NCI-H526 treated with DMSO at 0.1 percent for 48 hours (cell line): ENCODE measurements around the gene RANBP3.
"Not testable (repeated sequence)": the region's sequence is repeated elsewhere in the genome, so short reads cannot be mapped to it uniquely, and the experiment has no call there.

Experiments
- DNase-seq: peaks from one replicate; lab custom pipeline; 2025; lab: John Stamatoyannopoulos, UW

Gene RANBP3, protein sequence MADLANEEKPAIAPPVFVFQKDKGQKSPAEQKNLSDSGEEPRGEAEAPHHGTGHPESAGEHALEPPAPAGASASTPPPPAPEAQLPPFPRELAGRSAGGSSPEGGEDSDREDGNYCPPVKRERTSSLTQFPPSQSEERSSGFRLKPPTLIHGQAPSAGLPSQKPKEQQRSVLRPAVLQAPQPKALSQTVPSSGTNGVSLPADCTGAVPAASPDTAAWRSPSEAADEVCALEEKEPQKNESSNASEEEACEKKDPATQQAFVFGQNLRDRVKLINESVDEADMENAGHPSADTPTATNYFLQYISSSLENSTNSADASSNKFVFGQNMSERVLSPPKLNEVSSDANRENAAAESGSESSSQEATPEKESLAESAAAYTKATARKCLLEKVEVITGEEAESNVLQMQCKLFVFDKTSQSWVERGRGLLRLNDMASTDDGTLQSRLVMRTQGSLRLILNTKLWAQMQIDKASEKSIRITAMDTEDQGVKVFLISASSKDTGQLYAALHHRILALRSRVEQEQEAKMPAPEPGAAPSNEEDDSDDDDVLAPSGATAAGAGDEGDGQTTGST

DNA sequence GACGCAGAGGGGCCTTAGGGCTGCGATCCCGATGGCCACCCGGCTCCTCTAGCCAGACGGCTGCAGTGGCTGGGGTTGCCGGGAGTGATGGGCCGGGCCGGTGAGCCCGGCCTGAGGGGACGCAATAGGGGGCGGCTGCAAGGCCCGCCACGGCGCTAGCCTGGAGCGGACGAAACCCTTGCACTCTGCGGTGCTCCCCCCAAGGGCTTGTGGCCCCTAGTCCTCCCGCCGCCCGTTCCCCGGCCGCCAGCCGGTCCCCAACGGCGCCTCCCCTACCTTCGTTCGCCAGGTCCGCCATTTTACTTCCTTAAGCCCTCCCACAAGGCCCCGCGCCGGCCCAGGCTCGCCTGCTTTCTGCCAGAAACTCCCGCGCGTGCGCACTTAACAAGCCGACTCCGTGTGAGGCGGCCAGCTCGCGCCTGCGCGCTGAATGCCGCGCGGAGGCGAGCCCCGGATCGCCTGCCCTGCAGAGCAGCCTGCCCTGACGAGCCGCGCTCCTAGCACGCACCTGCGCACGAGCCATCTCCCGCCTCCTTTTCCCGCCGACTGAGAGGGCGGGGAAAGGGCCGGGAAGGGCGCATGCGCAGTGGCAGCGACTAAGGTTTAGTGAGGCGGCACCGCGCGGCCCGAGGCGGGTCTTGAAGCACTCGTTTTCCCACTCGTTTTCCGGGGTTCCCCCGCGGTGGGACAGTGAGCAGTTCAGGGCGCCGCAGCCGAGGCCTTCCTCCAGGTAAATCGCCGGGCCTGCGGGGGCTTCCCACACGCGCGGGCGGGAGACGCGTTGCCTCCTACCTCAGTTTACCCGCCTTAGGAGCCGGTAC lies at the start of gene RANBP3:
RANBP3 (minus strand) TSS at position 356 of the 821 bp plus-strand sequence; CDS start at position 298, 58 bp downstream.
- peak; percentile 91 for DNase-seq

DNA sequence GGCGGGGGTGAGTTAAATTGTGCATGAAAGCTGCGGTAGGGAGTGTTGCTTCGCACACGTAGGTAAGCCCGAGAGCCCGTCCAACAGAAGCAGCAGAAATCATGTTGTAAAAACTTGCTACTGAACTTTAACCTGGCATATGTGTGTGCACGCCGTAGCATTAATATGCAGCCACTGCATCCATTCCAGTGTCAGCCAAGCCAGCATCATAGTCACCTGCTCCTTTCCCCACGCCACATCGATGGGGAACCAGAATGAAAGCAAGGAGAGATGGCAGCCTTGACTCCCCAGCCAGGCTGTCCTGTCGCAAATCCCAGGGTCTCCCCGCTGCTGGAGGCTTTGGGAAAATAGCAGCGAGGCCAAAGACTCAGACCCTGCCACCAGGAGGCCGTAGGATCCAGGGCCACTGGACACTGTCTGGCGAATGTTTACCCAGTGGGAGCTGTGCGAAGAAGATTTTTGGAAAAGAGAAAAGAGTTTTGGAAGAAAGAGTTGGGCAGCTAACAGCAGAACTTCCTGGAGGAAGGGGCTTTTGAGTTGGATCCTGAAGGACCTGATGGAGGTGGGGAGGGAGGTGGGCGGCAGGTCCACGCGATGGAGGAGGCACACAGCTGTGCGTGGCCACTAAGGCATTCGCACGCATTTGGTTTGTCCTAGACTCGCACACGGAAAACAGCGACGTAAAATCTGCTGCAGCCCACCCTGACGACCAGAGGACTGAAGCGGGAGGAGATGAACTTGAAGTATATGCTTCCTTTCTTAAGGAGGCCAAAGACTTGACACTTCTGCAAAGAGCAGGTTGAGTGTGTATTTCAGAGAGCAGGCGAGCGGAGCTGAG lies 48.7 kb upstream of the RANBP3 start:
- no peak for DNase-seq

DNA sequence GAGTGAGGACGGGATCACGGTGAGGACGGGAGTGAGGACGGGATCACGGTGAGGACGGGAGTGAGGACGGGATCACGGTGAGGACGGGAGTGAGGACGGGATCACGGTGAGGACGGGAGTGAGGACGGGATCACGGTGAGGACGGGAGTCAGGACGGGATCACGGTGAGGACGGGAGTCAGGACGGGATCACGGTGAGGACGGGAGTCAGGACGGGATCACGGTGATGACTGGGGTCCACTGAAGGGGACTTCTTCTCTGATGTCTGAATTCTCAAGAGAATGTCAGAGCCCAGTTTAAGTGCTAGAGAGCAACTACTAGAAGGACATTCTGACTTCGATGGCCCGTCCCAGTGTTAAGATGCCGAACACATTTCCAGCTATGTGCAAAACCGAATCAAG lies 46.8 kb upstream of the RANBP3 start:
- DNase-seq: not testable (repeated sequence)

DNA sequence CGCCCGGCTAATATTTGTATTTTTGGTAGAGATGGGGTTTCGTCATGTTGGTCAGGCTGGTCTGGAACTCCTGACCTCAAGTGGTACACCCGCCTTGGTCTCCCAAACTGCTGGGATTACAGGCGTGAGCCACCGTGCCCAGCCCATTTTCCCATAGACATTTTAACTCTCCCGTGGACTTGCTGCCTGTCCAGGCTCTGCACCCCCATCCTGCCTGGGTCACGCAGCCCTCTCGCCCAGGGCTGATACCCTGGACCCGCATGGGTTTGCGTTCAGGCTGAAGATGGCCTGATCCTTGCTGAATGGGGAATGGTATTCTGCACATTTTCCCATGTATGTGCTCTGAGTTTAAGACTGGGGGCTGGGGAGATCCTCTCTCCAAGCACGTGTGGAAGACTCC lies 46.0 kb upstream of the RANBP3 start:
- DNase-seq: no peak

DNA sequence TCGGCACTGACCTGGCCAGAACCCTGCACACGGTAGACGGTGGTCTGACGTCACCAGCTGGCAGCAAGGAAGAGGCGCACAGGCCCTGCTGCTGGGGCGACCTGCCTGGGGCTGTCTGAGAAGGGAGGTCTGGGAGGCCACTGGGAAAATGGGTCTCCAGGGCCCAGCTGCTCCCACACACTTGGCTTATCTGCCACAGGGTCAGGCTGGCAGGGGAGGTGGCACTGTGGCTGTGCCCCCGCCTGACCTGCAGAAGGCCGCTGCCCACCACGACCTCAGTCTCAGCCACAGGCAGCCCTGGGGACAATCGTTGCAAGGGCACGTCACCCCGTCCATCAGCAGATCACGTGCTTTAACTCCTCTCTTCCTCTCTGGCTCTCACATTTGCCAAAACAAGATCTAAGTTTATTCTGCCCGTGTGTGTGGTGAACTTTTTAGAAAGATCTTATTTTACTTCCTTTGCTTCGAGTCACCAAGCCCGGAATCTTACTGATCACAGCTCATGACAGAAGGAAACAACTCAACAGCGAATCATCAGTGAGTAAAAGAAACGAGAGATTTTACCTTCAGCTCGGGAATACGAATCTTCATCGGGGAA lies 45.2 kb upstream of the RANBP3 start:
- no peak for DNase-seq

DNA sequence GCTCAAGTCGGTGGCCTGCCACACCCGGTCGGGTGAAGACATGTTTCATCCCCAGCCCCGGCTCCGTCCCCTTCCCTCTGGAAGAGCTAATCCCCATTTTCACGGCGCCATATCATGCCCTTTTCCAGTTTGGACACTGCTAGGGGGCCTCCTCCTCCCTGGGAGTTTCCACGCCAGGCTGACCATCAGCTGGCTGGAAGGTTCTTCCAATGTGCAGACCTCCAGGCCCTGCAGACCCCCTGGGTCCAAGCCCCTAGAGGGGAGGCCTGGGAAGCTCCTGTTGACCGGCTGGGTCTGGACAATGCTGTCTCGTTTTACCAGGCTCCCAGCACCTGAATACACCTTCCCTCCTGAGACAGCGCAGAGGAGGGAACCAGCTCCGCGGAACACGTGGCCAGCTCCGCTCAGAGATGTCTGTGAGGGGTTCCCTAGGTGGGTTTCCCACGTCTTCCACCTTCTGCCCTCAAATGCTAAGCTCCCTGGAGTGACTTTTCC lies 44.7 kb upstream of the RANBP3 start:
- no peak for DNase-seq

DNA sequence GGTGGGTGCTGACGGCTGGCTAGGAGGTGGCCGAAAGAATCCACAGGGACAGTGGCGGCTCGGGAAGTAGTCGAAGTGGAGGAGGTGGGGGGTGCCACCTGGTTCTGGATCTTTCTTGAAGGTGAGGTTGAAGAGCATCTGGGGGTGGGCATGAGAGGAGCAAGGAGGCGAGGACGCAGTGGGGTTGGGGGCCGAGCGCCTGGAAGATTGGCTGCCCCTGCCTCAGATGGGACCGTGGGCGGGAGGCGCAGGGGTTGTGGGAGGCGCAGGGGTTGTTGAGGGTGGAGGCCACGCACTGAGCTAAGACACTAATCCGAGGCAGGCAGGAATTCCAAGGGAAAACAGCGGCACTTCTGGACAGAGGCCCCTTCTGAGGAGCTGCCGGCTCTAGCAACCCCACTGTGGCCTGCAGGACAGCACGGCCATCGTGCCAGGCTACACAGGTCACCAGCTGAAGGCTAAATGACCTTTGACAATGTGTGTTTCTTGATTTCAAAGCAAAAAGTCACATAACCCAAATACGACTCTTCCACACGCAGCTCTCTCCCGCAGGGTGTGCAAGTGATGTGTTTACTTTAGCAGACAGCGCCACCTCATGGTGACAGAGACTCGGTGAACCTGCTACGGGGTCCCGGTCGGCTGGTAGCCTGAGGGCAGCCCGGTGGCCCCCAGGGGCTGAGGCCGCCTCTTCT lies 44.1 kb upstream of the RANBP3 start:
- peak; percentile 51 for DNase-seq

DNA sequence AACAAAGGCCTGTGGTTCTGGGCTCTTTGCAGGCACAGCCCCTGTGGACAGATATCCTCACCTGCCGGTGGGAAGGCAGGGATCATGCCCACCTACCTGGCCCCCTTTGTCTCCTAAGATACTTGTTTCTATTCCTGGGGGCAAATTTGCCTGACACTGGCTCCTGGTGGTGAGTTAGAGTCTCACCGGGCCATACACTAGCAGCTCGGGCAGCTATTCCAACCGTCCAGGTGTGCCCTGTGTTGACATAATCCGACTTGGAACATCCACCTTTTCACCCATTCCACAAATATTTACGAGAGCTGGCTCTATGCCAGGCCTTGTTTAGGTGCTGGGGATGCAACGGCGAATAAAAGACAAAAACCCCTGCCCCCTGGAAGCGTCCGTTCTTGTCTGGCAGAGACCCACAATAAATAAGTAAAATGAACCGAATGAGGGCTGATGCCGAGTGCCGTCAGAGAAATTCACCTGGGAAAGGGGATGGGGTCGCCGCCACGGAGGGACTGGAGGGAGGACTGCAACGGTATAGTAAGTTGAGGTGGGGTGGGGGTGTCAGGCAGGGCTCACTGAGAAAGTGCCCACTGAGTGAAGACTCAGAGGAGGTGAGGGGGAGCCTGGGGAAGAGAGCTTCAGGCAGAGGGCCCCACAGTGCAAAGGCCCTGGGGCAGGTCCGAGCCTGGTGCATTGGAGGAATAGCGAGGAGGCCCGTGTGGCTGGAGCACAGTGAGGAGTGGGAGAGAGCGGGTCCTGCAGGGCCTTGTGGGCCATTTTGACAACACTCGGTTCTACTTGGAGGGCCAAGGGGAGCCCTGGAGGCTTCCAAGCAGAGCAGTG lies 43.2 kb upstream of the RANBP3 start:
- DNase-seq: peak; percentile 44

DNA sequence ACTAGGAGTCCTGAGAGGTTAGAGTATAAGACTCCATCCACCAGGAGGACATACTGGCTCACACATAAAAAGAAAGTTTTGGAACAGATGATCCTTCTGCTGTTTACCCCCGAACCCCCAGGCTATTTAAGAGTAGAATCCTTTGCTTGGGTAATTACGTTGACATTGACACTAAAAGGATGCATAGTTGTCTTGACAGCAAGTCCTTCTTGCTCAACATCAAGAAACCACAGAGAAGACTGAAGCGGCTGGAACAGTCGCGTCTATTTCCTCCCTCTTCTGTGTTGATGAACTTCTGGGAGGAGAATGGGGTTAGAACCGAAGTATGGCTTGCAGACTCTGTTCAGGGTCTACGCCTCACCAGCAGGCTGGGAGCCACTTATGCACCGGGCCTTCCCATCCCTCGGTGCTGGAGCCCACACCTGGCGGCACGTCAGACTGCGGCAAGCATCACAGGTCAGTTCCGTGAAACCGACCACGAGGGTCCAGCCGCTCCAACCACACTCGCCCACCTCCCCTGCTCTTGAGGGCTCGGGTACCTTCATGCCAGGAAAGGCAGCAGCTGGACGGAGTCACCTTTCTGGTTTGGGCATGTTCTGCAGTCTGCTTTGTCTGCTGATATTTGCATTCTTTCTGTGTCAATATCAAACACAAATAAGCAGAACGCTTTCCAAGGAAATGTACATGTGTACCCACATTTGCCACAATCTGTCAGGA lies 42.4 kb upstream of the RANBP3 start:
- peak; percentile 52 for DNase-seq

DNA sequence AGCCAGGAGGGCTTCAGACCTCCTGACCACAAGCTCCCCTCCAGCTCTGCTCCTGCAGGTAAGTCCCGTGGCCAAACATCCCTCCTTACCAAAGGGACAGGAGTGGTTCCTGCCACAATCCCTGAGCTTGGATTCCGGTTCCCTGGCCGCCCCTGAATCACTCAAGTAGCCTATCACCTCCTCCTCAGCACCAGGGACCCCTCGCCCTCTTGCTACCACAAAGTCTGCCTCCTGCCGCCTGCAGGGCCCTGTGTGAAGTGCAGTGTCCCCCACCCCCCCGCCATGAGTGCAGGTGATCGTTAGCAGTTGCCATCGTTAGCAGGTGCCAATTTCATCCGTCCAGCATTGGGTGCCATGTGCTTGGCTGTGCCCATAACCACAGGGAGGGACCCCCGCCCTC lies 40.8 kb upstream of the RANBP3 start:
- no peak for DNase-seq

DNA sequence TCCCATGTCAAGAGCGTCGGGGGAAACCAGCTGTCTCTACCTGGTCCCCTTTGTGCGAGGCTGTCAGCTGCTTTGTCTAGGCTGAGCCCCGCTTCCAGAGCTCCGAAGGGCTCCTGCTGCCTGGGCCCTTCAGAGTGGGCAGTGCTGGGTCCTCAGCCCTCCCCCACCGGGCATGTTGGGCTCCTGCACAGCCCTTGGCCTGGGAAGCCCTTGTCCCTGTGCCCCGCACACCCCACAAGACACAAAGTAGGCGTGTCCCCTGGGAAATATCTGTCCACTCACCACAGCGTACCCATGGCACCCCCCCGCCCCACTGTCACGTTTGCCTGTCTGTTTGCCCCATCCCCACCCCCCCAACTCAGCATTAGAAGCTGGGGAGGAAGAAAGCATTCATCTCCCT lies 39.6 kb upstream of the RANBP3 start:
- no peak for DNase-seq

DNA sequence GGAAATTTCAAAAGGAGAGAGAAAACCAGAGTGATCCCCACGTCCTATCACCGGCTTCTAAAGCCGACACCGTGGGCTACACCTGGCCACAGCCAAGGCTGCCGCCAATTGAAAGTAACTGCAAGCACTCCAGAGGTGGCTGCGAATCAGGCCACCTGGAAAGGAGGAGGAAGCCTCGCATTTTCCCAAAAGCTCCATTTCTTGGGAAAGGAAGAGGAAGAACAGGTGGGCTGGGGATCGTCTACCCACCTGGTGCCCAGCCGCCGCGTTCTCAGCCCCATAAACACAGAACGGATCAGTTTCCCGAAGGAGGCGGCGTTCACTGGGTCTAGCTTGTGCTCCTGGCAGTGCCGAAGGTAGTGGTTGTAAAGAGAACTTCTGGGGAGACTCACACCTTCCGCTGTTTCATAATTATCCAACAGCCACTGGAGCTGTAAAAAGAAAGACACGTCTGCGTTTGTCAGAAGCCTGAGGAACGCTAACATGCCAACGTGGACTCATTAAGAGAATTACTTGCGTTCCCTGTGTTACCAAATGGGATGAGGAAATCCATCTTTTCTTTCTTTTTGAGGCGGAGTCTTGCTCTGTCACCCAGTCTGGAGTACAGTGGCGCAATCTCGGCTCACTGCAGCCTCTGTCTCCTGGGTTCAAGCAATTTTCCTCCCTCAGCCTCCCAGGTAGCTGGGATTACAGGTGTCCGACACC lies 38.1 kb upstream of the RANBP3 start:
- no peak for DNase-seq

DNA sequence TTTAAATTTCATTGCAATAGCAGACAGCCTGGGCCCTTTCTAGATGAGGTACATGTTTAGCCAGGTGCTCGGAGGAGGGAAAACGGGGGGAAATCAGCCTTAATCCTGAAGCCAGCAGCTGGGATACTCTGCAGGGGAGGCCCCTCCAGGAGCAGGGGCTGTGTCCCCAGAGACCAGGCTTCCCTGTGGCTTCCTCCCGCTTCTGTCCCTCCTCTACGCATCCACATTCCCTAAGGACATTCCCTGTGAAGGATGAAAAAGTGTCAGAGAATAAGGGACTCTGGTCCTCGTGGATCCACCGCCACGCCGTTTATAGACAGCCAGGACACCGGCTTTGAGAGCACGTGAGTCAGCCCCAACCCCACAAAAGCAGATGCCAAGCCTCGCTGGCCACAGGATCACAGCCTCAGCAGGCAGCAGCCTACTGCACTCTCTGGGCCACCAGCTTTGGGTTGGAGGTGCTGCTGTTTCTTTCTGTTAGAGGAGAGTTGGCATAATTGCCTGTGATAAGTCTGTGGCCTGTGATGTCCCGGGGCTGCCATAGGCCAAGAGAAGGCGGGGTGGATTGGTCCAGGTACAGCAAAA lies 36.7 kb upstream of the RANBP3 start:
- no peak for DNase-seq

DNA sequence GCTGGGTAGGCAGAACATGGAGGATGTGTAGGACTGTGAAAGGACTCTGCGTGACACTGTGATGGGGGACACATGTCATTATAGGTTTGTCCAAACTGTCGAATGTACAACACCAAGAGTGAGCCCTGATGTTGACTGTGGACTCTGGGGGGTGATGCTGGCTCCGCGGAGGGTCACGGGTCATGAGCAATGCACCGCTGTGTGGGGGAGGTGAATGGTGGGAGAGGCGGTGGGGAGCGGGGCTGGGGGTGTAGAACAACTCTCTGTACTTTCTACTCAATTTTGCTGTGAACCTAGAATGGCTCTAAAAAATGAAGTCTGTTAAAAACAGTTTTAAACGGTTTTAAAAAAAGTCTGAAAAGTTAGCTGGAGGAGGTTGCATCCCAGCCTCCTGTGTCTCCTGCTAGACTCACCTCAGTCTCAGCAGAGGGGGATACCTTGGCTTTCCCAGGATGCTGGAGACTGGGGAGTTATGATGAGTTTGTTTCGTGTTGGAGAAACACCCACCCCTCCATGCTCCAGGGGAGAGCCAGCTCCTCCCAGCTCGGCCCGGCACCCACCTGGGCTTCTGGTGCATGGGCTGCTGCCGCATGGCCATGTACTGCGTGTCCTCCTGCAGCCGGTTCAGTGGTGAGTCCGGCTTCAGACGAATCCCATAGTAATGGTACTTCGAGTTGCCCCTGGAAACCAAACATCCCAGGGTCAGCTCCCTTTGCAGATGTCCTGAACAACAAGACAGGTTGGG lies 34.7 kb upstream of the RANBP3 start:
- no peak for DNase-seq

DNA sequence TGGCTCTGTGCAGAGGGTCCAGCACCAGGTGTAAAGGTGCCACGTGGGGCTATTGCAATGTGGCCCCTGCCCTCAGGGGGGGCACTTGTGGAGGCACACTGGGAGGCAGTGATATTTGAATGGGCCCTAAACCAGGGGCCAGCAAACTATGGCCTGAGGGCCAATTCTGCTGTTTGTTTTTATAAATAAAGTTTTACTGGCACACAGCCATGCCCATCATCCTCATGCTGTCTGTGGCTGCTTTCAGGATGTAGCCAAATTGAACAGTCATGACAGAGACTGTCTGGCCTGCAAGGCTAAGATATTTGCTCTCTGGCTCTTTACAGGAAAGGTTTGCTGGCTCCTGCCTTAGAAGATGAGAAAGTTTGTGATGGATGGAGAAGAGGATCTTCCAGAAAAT lies 33.9 kb upstream of the RANBP3 start:
- no peak for DNase-seq

DNA sequence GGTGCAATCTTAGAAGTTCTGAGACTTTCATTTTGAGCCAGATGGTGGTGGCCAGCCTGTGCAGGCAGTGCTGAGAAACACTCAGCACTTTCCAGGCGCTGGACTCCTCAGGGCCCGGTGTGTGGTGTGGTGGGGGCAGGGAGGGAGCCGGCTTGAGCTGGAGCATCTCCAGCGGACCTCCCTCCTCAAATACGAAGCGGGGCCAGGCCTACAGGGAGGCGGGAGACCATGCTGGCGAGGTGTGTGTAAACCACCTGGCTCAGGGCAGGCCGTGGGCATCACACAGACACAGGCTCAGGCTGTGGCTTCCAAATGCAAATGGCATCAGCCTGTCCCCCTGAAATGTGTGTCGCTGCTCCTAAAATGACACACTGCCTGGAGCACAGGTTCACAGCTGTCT lies 33.3 kb upstream of the RANBP3 start:
- no peak for DNase-seq

DNA sequence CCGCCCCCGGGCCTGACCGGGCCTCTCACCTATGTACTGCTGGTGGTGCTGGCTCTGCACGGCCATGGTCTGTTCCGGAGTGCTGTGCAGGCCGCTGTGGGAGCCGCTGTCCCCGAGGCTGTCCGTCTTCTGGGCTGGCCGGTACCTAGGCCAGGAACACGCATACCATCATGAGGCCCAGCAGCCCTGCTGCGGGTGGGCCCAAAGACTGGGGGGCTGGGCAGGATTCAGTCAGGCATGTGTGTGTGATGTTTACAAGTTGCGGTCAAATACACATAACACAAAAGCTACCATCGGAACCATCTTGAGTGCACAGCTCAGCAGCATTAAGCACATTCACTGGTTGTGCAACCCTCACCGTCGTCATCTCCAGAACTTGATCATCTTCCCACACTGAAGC lies 32.2 kb upstream of the RANBP3 start:
- no peak for DNase-seq
